Tracheal epithelial cell (primary cell): ENCODE data around the gene CEACAM1. TPM values are rescaled to one million over a fixed set of nuclear protein-coding genes. Genes with fewer than 3 reads are reported as not detected.

Source experiments
- total RNA-seq: library from RNA; depleted of rRNA; stranded (reverse); fragments of >200 nt; gene quantifications from 2 replicates; pipeline ENCODE4 v1.2.1, GENCODE V29; 2014

CEACAM1 gene
- 0.85 and 1.2 TPM in 2 replicates for total RNA-seq

DNA sequence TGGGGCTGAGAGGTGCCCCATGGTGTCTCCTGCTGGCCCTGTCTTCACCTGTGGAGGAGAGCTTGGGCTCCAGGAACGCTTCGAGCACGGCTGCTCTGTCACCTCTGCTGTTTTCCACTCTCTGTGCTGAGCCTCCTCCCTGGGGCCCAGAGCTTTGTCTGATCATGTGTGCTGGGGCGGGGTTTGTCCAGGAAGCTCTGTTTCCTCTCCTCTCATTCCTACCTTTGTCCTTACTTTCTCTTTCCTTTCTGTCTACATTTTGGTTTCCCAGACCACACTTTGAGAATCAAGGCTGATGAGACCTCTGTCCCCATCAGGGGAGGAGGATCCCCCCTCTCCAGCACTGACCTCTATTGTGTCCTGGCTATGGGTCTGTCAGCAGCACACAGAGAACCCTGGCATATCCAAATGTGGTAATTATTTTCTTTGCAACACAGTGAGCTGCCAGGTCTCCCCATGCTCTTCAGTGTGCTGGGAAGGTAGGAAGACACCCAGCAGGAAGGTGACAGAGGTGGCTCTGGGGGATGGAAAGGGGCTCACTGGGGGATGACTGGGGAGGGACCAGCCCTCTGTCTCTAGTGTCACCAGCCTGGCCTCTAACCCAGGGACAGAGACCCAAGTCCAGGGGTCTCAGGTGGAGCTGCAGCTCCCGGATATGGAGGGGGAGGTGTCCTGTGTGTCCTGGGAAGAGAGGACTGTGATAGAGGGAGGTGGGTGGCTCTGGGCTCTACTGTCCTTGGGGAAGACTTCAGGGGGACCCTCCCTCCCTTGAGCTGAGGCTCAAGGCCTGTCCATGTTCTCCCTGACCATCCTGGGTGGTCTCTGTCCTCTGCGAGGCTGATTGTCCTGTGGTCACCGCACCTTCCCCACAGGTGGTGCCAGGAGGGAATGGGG, at the start of gene CEACAM1:
CEACAM1 (minus strand) TSS at position 128 of the 894 bp plus-strand sequence; CDS start at position 21, 107 bp downstream.

Other genes with a start within 250 kb of the CEACAM1 start
- under 0.01 and 0.43 TPM in 2 replicates for gene PRR19, start 226.3 kb downstream of the CEACAM1 start, total RNA-seq
- gene PAFAH1B3, start 225.9 kb downstream of the CEACAM1 start, total RNA-seq, result 43.1 and 75.7 TPM in 2 replicates
- not detected in 2 replicates for gene TMEM145, start 215.2 kb downstream of the CEACAM1 start, total RNA-seq
- gene MEGF8, start 202.8 kb downstream of the CEACAM1 start, total RNA-seq, result 14.5 and 15.1 TPM in 2 replicates
- 0.72 TPM in 1 of 2 replicates, not detected in the other for gene CNFN, start 138.2 kb downstream of the CEACAM1 start, total RNA-seq
- gene LIPE, start 101.1 kb downstream of the CEACAM1 start, total RNA-seq, result 4.1 and 12.8 TPM in 2 replicates
- 1.2 and 3.8 TPM in 2 replicates for gene CXCL17, start 85.5 kb downstream of the CEACAM1 start, total RNA-seq
- not detected in 2 replicates for gene CEACAM8, start 66.4 kb upstream of the CEACAM1 start, total RNA-seq
- gene PSG3, start 212.0 kb upstream of the CEACAM1 start, total RNA-seq, result not detected in 2 replicates
- 0.48 TPM in 1 of 2 replicates, not detected in the other for gene PSG8, start 237.2 kb upstream of the CEACAM1 start, total RNA-seq